T-cell (primary cell): ENCODE data around the gene CHTF8. TPM values are rescaled to one million over a fixed set of nuclear protein-coding genes. Genes with fewer than 3 reads are reported as not detected.
"Not testable (repeated sequence)": the region's sequence is repeated elsewhere in the genome, so short reads cannot be mapped to it uniquely, and the experiment has no call there.

ENCODE experiments used
- ATAC-seq, 4 experiments: fragments of 200-7000 bp in 3 of 4; fragments of 150-1000 bp in 1 of 4; cut with Tn5 transposase; replicated peaks in 1 of 4; 1 replicate in 3 of 4; 2 replicates in 1 of 4; pipeline ENCODE4 v1.10.0; 2021; ENCODE audit warnings: moderate library complexity in 3 of 4, mild to moderate bottlenecking in 2 of 4, moderate number of reproducible peaks in 1 of 4
- CTCF ChIA-PET, 2 donors: fragments of 300-600 bp; sonication (Branson Sonifier 250); formaldehyde crosslinking; loops; one replicate each; lab custom pipeline; 2022; ENCODE audit warnings: antibody characterized with exemption in 2 of 2; lab: Charles Lee
- POLR2A ChIA-PET, 2 donors: fragments of 300-600 bp; sonication (Branson Sonifier 250); formaldehyde crosslinking; loops; one replicate each; lab custom pipeline; 2022; ENCODE audit warnings: antibody characterized with exemption in 2 of 2; lab: Charles Lee
- DNase-seq, 35 experiments: peaks; one replicate each; pipeline versions ENCODE4 v3.0.0 to v3.0.0-alpha.2; 2013 to 2023
- H3K27ac ChIP-seq: one replicate; pipeline ENCODE4 v1.5.1; 2013; ENCODE audit warnings: low read length
- H3K27me3 ChIP-seq, 2 experiments: replicated peaks in 1 of 2; 1 replicate in 1 of 2; 2 replicates in 1 of 2; pipeline versions ENCODE4 v1.6.1 to v1.7.0; 2013; ENCODE audit warnings: low read length in 1 of 2, mixed read lengths in 1 of 2; ENCODE audit not compliant: control insufficient read depth in 2 of 2, insufficient read depth in 2 of 2; ENCODE audit errors: extremely low read depth in 1 of 2
- H3K36me3 ChIP-seq, 2 donors: 1 replicate in 1 of 2; 2 replicates in 1 of 2; pipeline versions ENCODE4 v1.6.1 to v1.7.0; 2013; ENCODE audit warnings: low read length in 1 of 2; ENCODE audit not compliant: control insufficient read depth in 2 of 2, insufficient read depth in 1 of 2; ENCODE audit errors: extremely low read depth in 1 of 2
- H3K4me1 ChIP-seq, 2 experiments: 1 replicate in 1 of 2; 2 replicates in 1 of 2; pipeline versions ENCODE4 v1.6.1 to v1.7.0; 2013; ENCODE audit warnings: low read length in 2 of 2, mixed read lengths in 1 of 2; ENCODE audit not compliant: insufficient read depth in 2 of 2, control insufficient read depth in 1 of 2; ENCODE audit errors: extremely low read depth in 1 of 2
- H3K4me3 ChIP-seq, 2 donors: 1 replicate in 1 of 2; 2 replicates in 1 of 2; pipeline versions ENCODE4 v1.5.1 to v1.7.0; 2013; ENCODE audit warnings: mild to moderate bottlenecking in 2 of 2, low read length in 1 of 2, moderate library complexity in 1 of 2; ENCODE audit not compliant: control insufficient read depth in 1 of 2; ENCODE audit errors: extremely low read depth in 1 of 2
- H3K9me3 ChIP-seq: 2 replicates; pipeline ENCODE4 v1.7.0; 2013
- H3K27ac Mint-ChIP-seq, 2 donors: one replicate each; pipeline ENCODE4 v1.8.0; 2020 to 2021; ENCODE audit warnings: mild to moderate bottlenecking in 2 of 2, mixed read lengths in 2 of 2
- H3K27me3 Mint-ChIP-seq, 2 donors: one replicate each; pipeline ENCODE4 v1.8.0; 2021 to 2022; ENCODE audit warnings: mixed read lengths in 2 of 2
- H3K36me3 Mint-ChIP-seq: one replicate; pipeline ENCODE4 v1.8.0; 2021; ENCODE audit warnings: mixed read lengths
- H3K4me1 Mint-ChIP-seq, 3 donors: one replicate each; pipeline ENCODE4 v1.8.0; 2020 to 2022; ENCODE audit warnings: mixed read lengths in 3 of 3, mild to moderate bottlenecking in 1 of 3
- H3K4me3 Mint-ChIP-seq, 3 donors: one replicate each; pipeline ENCODE4 v1.8.0; 2020 to 2022; ENCODE audit warnings: mild to moderate bottlenecking in 3 of 3, mixed read lengths in 3 of 3, moderate library complexity in 3 of 3
- H3K9me3 Mint-ChIP-seq, 3 donors: one replicate each; pipeline ENCODE4 v1.8.0; 2020 to 2022; ENCODE audit warnings: mixed read lengths in 3 of 3
- whole genome bisulfite sequencing: methylation state at CpG from one replicate; pipeline ENCODE4 v1.1.5; 2013; ENCODE audit warnings: missing lambda C conversion rate; ENCODE audit not compliant: insufficient coverage; 5-methylcytosine and 5-hydroxymethylcytosine counted together
- total RNA-seq, 35 experiments: library from RNA in 6 of 35; stranded (reverse) in 6 of 35; fragments of 120-200 nt in 1 of 35; gene quantifications; one replicate each; pipeline versions ENCODE4 v1.2.1 to v1.2.4 and lab custom pipeline; 2013 to 2026

CHTF8 gene
- total RNA-seq, 5 donors from 2014 or later (not counting 1 experiment from before 2014, with no cell fraction given): 64.8 to 138 (median 124) TPM

- H3K36me3 Mint-ChIP-seq: peaks cover 15% of the 10 kb centered on the region
- POLR2A ChIA-PET: interaction anchor here in 1 of 2 donors (0.5 kb wide), 1 partner anchor 28 kb away, joined by 3 read pairs; no protein-coding TSS in a partner anchor
- not testable (repeated sequence) for H3K27me3 Mint-ChIP-seq, H3K27ac ChIP-seq, ATAC-seq, H3K4me1 ChIP-seq, H3K9me3 ChIP-seq, H3K4me3 Mint-ChIP-seq, H3K27me3 ChIP-seq, H3K27ac Mint-ChIP-seq, H3K9me3 Mint-ChIP-seq, H3K4me3 ChIP-seq, DNase-seq
- peaks cover 23 to 30% (median 30%) of the 10 kb centered on the region in 3 donors for H3K4me1 Mint-ChIP-seq
- CTCF ChIA-PET: interaction anchor here (0.6 to 2.4 kb wide), 15 partner anchors 8 to 1662 kb away, joined by 3 to 11 read pairs (median 5); partner anchors contain the start of genes CHTF8 (in 1 of the 2) and UTP4 (in 1 of the 2)
- H3K36me3 ChIP-seq: peaks cover 3 to 30% of the 10 kb centered on the region in 2 donors
- WGBS: no CpG with 5 or more reads among the region's 8 CpGs
These were observed 8.0 kb downstream of the CHTF8 start for GRCh38 chr16:69124406-69124805.

DNA sequence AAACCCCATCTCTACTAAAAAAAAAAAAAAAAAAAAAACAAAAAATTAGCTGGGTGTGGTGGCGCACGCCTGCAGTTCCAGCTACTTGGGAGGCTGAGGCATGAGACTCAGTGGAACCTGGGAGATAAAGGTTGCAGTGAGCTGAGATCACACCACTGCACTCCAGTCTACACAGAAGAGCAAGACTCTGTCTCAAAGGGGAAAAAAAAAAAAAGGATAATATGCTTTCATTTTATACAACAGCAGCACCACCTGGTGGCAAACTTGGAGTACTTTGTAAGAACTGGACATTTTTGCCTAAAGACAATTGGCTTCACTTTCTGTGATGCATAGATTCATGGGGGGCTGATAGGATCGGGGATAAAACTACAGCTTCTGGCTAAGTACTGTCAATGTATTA is 8.5 kb downstream of the CHTF8 start:
- 67% methylated on average over 1 of the region's 3 CpGs for WGBS
- peaks cover 15% of the 10 kb centered on the region for H3K36me3 Mint-ChIP-seq
- DNase-seq: peak in 33 of 35 experiments; percentile 20 to 86 (median 64)

DNA sequence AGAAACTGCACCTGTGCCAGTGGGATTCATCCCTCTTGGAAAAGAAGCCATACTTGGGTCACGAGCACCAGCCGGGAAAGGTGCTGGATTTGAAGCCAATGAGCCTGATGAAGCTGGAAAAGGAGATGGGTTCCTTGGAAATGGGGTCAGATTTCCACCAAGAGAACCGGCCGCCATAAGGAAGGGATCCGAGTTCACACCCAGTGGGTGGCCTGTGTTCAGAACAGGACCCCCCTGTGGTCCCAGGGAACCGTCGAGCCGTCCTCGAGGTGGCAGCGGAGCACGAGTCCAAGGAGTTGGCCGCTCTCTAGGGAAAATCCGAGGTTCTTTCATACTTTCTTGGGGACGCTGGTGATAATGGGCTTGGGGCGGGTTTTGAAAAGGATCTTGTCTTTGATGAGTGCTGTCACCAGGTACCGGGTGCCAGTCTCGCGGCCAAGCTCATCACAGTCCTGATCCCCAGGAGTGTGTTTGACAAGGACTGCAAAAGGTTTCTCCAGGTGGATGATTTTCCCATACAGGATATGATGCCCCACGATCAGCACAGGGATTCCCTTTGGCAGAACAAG is 12.2 kb downstream of the CHTF8 start:
- H3K4me1 Mint-ChIP-seq: peaks cover 7 to 13% (median 9%) of the 10 kb centered on the region in 3 donors
- peaks cover 28% of the 10 kb centered on the region for H3K36me3 Mint-ChIP-seq
- ChIA-PET CTCF (interaction anchor here in 1 of 2 donors (0.7 to 1.5 kb wide), 4 partner anchors 9 to 273 kb away, joined by 3 to 5 read pairs (median 4); no protein-coding TSS in a partner anchor), POLR2A (no interaction called here)
- 95% methylated on average over 18 of the region's 19 CpGs for WGBS
- DNase-seq: no peak
- no peaks in the 10 kb centered on the region for H3K9me3 Mint-ChIP-seq
- no peaks in the 10 kb centered on the region for H3K9me3 ChIP-seq
- H3K27ac ChIP-seq: no peak overlapping the region
- H3K4me3 ChIP-seq: no peak overlapping the region
- ATAC-seq: no peak
- H3K4me1 ChIP-seq: peaks cover 0 to 7% of the 10 kb centered on the region in 2 experiments
- H3K27ac Mint-ChIP-seq: no peak overlapping the region
- no peak overlapping the region for H3K4me3 Mint-ChIP-seq
- H3K27me3 ChIP-seq: no peaks in the 10 kb centered on the region
- H3K36me3 ChIP-seq: peaks cover 3 to 53% of the 10 kb centered on the region in 2 donors
- no peaks in the 10 kb centered on the region for H3K27me3 Mint-ChIP-seq

More for the DNA sequence above, 8.5 kb downstream of the CHTF8 start:
- Mint-ChIP-seq H3K27me3 (no peaks in the 10 kb centered on the region), H3K4me1 (peaks cover 21 to 29% (median 25%) of the 10 kb centered on the region in 3 donors), H3K9me3 (no peaks in the 10 kb centered on the region), H3K27ac (no peak overlapping the region), H3K4me3 (no peak overlapping the region)
- H3K27me3 ChIP-seq: no peaks in the 10 kb centered on the region
- H3K9me3 ChIP-seq: no peaks in the 10 kb centered on the region
- POLR2A ChIA-PET: interaction anchor here in 1 of 2 donors (0.7 kb wide), 1 partner anchor 188 kb away, joined by 3 read pairs; no protein-coding TSS in a partner anchor
- peaks cover 0 to 4% of the 10 kb centered on the region in 2 experiments for H3K4me1 ChIP-seq
- H3K36me3 ChIP-seq: peaks cover 3 to 35% of the 10 kb centered on the region in 2 donors
- ATAC-seq: peak; percentile 32 to 82 (median 62)
- CTCF ChIA-PET: interaction anchor here (0.6 to 2.4 kb wide), 20 partner anchors 8 to 1662 kb away, joined by 3 to 11 read pairs (median 4); partner anchors contain the start of genes CHTF8 (in 1 of the 2) and UTP4 (in 1 of the 2)
- no peak overlapping the region for H3K27ac ChIP-seq
- no peak overlapping the region for H3K4me3 ChIP-seq

DNA sequence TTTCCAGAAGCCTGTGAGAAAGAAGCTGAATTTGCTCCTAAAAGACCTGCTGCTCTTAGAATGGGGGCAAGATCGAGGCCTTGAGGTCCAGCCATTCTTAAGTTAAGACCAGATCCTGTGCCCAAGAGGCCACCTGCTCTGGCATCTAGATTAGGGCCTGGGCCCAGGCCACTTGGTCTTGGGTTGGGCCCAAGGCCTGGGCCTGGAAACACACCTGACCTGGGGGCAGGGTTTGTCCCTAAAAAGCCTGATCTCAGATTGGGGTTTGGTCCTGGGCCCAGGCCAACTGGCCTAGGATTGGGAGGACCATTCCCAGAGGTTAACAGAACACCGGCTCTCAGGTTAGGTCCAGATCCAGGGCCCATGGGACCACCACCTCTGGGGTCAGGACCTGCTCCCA is 12.9 kb downstream of the CHTF8 start:
- Mint-ChIP-seq H3K27ac (no peak overlapping the region), H3K27me3 (no peaks in the 10 kb centered on the region), H3K4me1 (peaks cover 6 to 13% (median 9%) of the 10 kb centered on the region in 3 donors), H3K4me3 (no peak overlapping the region), H3K36me3 (peaks cover 34% of the 10 kb centered on the region), H3K9me3 (no peaks in the 10 kb centered on the region)
- no peaks in the 10 kb centered on the region for H3K27me3 ChIP-seq
- H3K9me3 ChIP-seq: no peaks in the 10 kb centered on the region
- 100% methylated on average over 2 of the region's 2 CpGs for WGBS
- no peak overlapping the region for H3K4me3 ChIP-seq
- CTCF ChIA-PET: no interaction called here
- no peak overlapping the region for H3K27ac ChIP-seq
- POLR2A ChIA-PET: no interaction called here
- ATAC-seq: no peak
- no peak for DNase-seq
- H3K36me3 ChIP-seq: peaks cover 3 to 59% of the 10 kb centered on the region in 2 donors
- H3K4me1 ChIP-seq: peaks cover 0 to 7% of the 10 kb centered on the region in 2 experiments

DNA sequence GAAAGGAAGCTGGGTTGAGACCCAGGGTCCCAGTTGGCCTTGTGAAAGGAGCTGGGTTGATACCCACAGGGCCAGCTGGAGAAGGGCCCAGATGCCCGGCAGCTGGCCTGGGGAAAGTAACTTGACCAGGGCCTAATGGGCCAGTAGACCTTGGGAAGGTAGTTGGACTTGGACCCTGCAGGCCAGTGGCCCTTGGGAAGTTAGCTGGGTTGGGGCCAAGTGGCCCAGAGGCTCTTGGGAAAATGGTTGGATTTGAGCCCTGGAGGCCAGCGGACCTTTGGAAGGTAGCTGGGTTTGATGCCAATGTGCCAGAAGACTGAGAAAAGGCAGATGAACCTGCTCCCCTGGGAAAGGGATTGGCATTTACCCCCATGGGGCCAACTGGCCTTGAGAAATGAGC is 13.4 kb downstream of the CHTF8 start:
- WGBS: 94% methylated on average over 2 of the region's 2 CpGs
- ATAC-seq: no peak
- peaks cover 4 to 11% (median 7%) of the 10 kb centered on the region in 3 donors for H3K4me1 Mint-ChIP-seq
- CTCF ChIA-PET: no interaction called here
- no peak overlapping the region for H3K27ac Mint-ChIP-seq
- Histone ChIP-seq H3K4me3 (no peak overlapping the region), H3K36me3 (peaks cover 3 to 64% of the 10 kb centered on the region in 2 donors), H3K9me3 (no peaks in the 10 kb centered on the region), H3K27ac (no peak overlapping the region), H3K4me1 (peaks cover 0 to 4% of the 10 kb centered on the region in 2 experiments), H3K27me3 (no peaks in the 10 kb centered on the region)
- POLR2A ChIA-PET: no interaction called here
- no peak overlapping the region for H3K4me3 Mint-ChIP-seq
- no peaks in the 10 kb centered on the region for H3K9me3 Mint-ChIP-seq
- DNase-seq: no peak
- H3K27me3 Mint-ChIP-seq: no peaks in the 10 kb centered on the region
- peaks cover 35% of the 10 kb centered on the region for H3K36me3 Mint-ChIP-seq

DNA sequence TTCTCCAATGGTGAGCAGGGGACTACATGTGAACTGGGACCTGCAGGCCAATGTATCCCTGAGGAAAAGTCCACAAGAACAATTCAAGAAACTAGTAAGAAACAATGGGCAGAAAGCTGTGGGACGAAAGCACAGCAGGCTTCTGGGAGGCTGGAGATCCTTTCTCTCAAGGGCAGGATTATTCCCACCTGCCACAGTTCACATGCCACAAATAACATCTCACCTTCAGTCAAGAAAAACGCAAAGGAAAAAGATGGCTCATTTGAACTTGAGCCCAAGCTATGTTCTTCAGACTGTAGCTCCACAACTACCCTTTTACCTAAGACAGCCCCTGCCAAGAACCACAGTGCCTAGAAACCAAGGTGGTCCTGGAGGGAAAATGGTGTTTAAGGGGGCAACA is 13.9 kb downstream of the CHTF8 start:
- Histone ChIP-seq H3K27me3 (no peaks in the 10 kb centered on the region), H3K4me1 (peaks cover 0 to 4% of the 10 kb centered on the region in 2 experiments), H3K27ac (no peak overlapping the region), H3K36me3 (peaks cover 3 to 64% of the 10 kb centered on the region in 2 donors), H3K4me3 (no peak overlapping the region), H3K9me3 (no peaks in the 10 kb centered on the region)
- CTCF ChIA-PET: interaction anchor here in 1 of 2 donors (0.6 kb wide), 1 partner anchor 12 kb away, joined by 3 read pairs; no protein-coding TSS in a partner anchor
- Mint-ChIP-seq H3K36me3 (peaks cover 35% of the 10 kb centered on the region), H3K9me3 (no peaks in the 10 kb centered on the region), H3K4me1 (peaks cover 0 to 10% (median 6%) of the 10 kb centered on the region in 3 donors), H3K27ac (no peak overlapping the region), H3K27me3 (no peaks in the 10 kb centered on the region), H3K4me3 (no peak overlapping the region)
- 90% methylated on average over 2 of the region's 2 CpGs for WGBS
- POLR2A ChIA-PET: no interaction called here
- DNase-seq: no peak
- ATAC-seq: no peak
